Keratinocyte (primary cell): ENCODE data around the gene N4BP2. TPM values are rescaled to one million over a fixed set of nuclear protein-coding genes. Genes with fewer than 3 reads are reported as not detected.
A peak's percentile ranks its signal among the peaks of the same experiment; 100 is the strongest.

Experiments used
- DNase-seq: peaks from one replicate; pipeline ENCODE4 v3.0.0-alpha.2; 2011; ENCODE audit warnings: low read depth, missing footprints, low spot score
- FAIRE-seq: peaks from 2 replicates; lab custom pipeline; 2011; peaks lifted over from hg19 to GRCh38; lab: Jason Lieb, UNC
- H2AFZ ChIP-seq: 2 replicates; pipeline ENCODE4 v1.6.0; 2012; ENCODE audit warnings: low read length, control low read depth, inconsistent platforms; ENCODE audit not compliant: control insufficient read depth
- H3K27ac ChIP-seq: 2 replicates; pipeline ENCODE4 v1.5.1; 2011; ENCODE audit warnings: low read length; ENCODE audit not compliant: control insufficient read depth, insufficient read depth
- H3K27me3 ChIP-seq: 3 replicates; pipeline ENCODE4 v1.6.0; 2011; ENCODE audit warnings: low read length; ENCODE audit not compliant: control insufficient read depth, insufficient read depth; ENCODE audit errors: extremely low read depth
- H3K36me3 ChIP-seq, 2 experiments: 2 replicates in 1 of 2; 3 replicates in 1 of 2; pipeline ENCODE4 v1.5.1; 2011; ENCODE audit warnings: low read length in 2 of 2, mild to moderate bottlenecking in 1 of 2; ENCODE audit not compliant: control insufficient read depth in 2 of 2, insufficient read depth in 2 of 2; ENCODE audit errors: extremely low read depth in 1 of 2
- H3K4me1 ChIP-seq: 3 replicates; pipeline ENCODE4 v1.5.1; 2011; ENCODE audit warnings: low read length; ENCODE audit not compliant: control insufficient read depth, insufficient read depth; ENCODE audit errors: extremely low read depth
- H3K4me2 ChIP-seq: 3 replicates; pipeline ENCODE4 v1.6.0; 2011; ENCODE audit warnings: low read depth, low read length; ENCODE audit not compliant: control insufficient read depth, insufficient read depth; ENCODE audit errors: extremely low read depth
- H3K4me3 ChIP-seq, 3 experiments: fragments of 200-600 bp in 1 of 3; sonication (generic) in 1 of 3; 2 replicates in 2 of 3; 3 replicates in 1 of 3; pipeline ENCODE4 v1.5.1; 2011 to 2016; ENCODE audit warnings: low read length in 3 of 3, mild to moderate bottlenecking in 3 of 3, control low read depth in 2 of 3, inconsistent platforms in 1 of 3, low read depth in 1 of 3, mixed read lengths in 1 of 3, mixed run types in 1 of 3, moderate library complexity in 1 of 3; ENCODE audit not compliant: control insufficient read depth in 2 of 3, insufficient read depth in 2 of 3; ENCODE audit errors: extremely low read depth in 1 of 3
- H3K79me2 ChIP-seq: 2 replicates; pipeline ENCODE4 v1.6.0; 2012; ENCODE audit warnings: low read length; ENCODE audit not compliant: control insufficient read depth, insufficient read depth
- H3K9ac ChIP-seq: 3 replicates; pipeline ENCODE4 v1.6.0; 2011; ENCODE audit warnings: low read length; ENCODE audit not compliant: control insufficient read depth, insufficient read depth; ENCODE audit errors: extremely low read depth
- H3K9me1 ChIP-seq: 3 replicates; pipeline ENCODE4 v1.6.0; 2011; ENCODE audit warnings: low read length; ENCODE audit not compliant: control insufficient read depth, insufficient read depth; ENCODE audit errors: extremely low read depth
- H3K9me3 ChIP-seq: 2 replicates; pipeline ENCODE4 v1.5.1; 2012; ENCODE audit warnings: low read depth, low read length; ENCODE audit not compliant: control insufficient read depth
- H4K20me1 ChIP-seq: 3 replicates; pipeline ENCODE4 v1.6.0; 2011; ENCODE audit warnings: low read length; ENCODE audit not compliant: control insufficient read depth, insufficient read depth; ENCODE audit errors: extremely low read depth
- CTCF ChIP-seq, 3 experiments: IDR thresholded peaks in 1 of 3; conservative IDR thresholded peaks in 1 of 3; optimal IDR thresholded peaks in 1 of 3; 2 replicates in 2 of 3; 3 replicates in 1 of 3; pipeline versions ENCODE3 to v1.5.1; 2011; ENCODE audit warnings: low read length in 3 of 3, mild to moderate bottlenecking in 3 of 3, moderate library complexity in 2 of 3, control low read depth in 1 of 3, inconsistent platforms in 1 of 3; ENCODE audit not compliant: insufficient read depth in 2 of 3; ENCODE audit errors: extremely low read depth in 1 of 3
- EZH2 ChIP-seq: IDR thresholded peaks from one replicate; pipeline ENCODE4 v1.6.1; 2012; ENCODE audit warnings: inconsistent platforms, mild to moderate bottlenecking, low read length, moderate library complexity
- dilution Hi-C: fragments of 300-500 bp; cut with MboI; formaldehyde crosslinking; loops from one replicate; pipeline ENCODE4 v1.7.0; 2020; ENCODE audit warnings: low sequenced_read_pairs; ENCODE audit not compliant: extremely low pct_ligation_motif_present
- polyA plus RNA-seq, 5 experiments: library from polyadenylated mRNA; depleted of rRNA in 3 of 5; stranded (reverse) in 3 of 5; stranded (forward) in 1 of 5; unstranded in 1 of 5; fragments of >200 nt; gene quantifications; 1 replicate in 1 of 5; 2 replicates in 3 of 5; 3 replicates in 1 of 5; pipeline versions ENCODE4 v1.2.1 to v1.2.3, GENCODE V29; 2011 to 2012; ENCODE audit warnings: missing spikeins in 2 of 5, low read depth in 1 of 5, low replicate concordance in 1 of 5

N4BP2 gene
- polyA plus RNA-seq, 1 donor (not counting 4 experiments of a cell fraction or from before 2014, with no cell fraction given) = 2.7 TPM

- Histone ChIP-seq H3K9ac (peak overlapping the region; percentile 65), H3K9me1 (no peaks in the 10 kb centered on the region), H3K9me3 (no peaks in the 10 kb centered on the region), H3K79me2 (no peaks in the 10 kb centered on the region), H4K20me1 (no peaks in the 10 kb centered on the region), H3K27ac (peak overlapping the region; percentile 96), H3K4me2 (peak overlapping the region; percentile 66), H3K4me1 (peaks cover 49% of the 10 kb centered on the region), H3K27me3 (no peaks in the 10 kb centered on the region), H2AFZ (peak overlapping the region; percentile 45), H3K36me3 (no peaks in the 10 kb centered on the region), H3K4me3 (peak overlapping the region in 1 of 3 experiments; percentile 22)
- DNase-seq = no peak
- peak; percentile 90 for FAIRE-seq
- TF ChIP-seq CTCF (optimal IDR thresholded peaks at IDR 0.05 in 1 of 3, IDR thresholded peaks at IDR 0.05 in 1 of 3, conservative IDR thresholded peaks at IDR 0.05 in 1 of 3; ENCODE audit: extremely low read depth in 1 of 3, insufficient read depth in 2 of 3, low read length in 3 of 3) (no peak), EZH2 (no peak)
- dilution Hi-C loops = no loop called here
Measured at GRCh38 chr4:40183615-40184411, 127.2 kb downstream of the N4BP2 start.

- TF ChIP-seq CTCF (optimal IDR thresholded peaks at IDR 0.05 in 1 of 3, IDR thresholded peaks at IDR 0.05 in 1 of 3, conservative IDR thresholded peaks at IDR 0.05 in 1 of 3; ENCODE audit: extremely low read depth in 1 of 3, insufficient read depth in 2 of 3, low read length in 3 of 3) = no peak
- no peak for TF ChIP-seq EZH2
- Histone ChIP-seq H4K20me1 (no peaks in the 10 kb centered on the region), H3K9me1 (no peaks in the 10 kb centered on the region), H3K36me3 (no peaks in the 10 kb centered on the region), H3K9me3 (no peaks in the 10 kb centered on the region), H3K9ac (peak overlapping the region; percentile 25), H3K4me2 (peak overlapping the region; percentile 20), H3K27ac (peak overlapping the region; percentile 96), H3K27me3 (no peaks in the 10 kb centered on the region), H3K4me1 (peaks cover 34% of the 10 kb centered on the region), H3K4me3 (no peak overlapping the region), H3K79me2 (no peaks in the 10 kb centered on the region), H2AFZ (peak overlapping the region; percentile 62)
- FAIRE-seq (peak; percentile 48), DNase-seq (no peak)
- dilution Hi-C loops = no loop called here
Measured at GRCh38 chr4:40185830-40186664, 129.4 kb downstream of the N4BP2 start.
